Mucosa of rectum (tissue), 2 donors: ENCODE results near the gene SRGAP1.

Source experiments
- H3K27ac ChIP-seq, 2 donors: one replicate each; pipeline ENCODE4 v1.7.0; 2013; ENCODE audit warnings: inconsistent platforms in 2 of 2, low read depth in 2 of 2, low read length in 2 of 2
- H3K27me3 ChIP-seq, 2 donors: one replicate each; pipeline ENCODE4 v1.7.0; 2013; ENCODE audit warnings: low read length in 2 of 2; ENCODE audit not compliant: control insufficient read depth in 2 of 2, insufficient read depth in 2 of 2
- H3K36me3 ChIP-seq, 2 donors: one replicate each; pipeline ENCODE4 v1.7.0; 2013; ENCODE audit warnings: low read length in 2 of 2; ENCODE audit not compliant: control insufficient read depth in 2 of 2, insufficient read depth in 2 of 2
- H3K4me1 ChIP-seq, 2 donors: one replicate each; pipeline ENCODE4 v1.7.0; 2013; ENCODE audit warnings: low read length in 2 of 2, mild to moderate bottlenecking in 1 of 2; ENCODE audit not compliant: control insufficient read depth in 2 of 2, insufficient read depth in 2 of 2
- H3K4me3 ChIP-seq, 2 donors: one replicate each; pipeline ENCODE4 v1.7.0; 2013; ENCODE audit warnings: low read length in 2 of 2
- H3K9ac ChIP-seq, 2 donors: one replicate each; pipeline ENCODE4 v1.7.0; 2013; ENCODE audit warnings: low read length in 2 of 2, low read depth in 1 of 2, mild to moderate bottlenecking in 1 of 2
- H3K9me3 ChIP-seq, 2 donors: one replicate each; pipeline ENCODE4 v1.7.0; 2013; ENCODE audit warnings: low read length in 2 of 2; ENCODE audit not compliant: control insufficient read depth in 2 of 2
- donor health status: healthy.
- donor health status: Normal muscosa, but diverticular disease.

SRGAP1 gene

DNA sequence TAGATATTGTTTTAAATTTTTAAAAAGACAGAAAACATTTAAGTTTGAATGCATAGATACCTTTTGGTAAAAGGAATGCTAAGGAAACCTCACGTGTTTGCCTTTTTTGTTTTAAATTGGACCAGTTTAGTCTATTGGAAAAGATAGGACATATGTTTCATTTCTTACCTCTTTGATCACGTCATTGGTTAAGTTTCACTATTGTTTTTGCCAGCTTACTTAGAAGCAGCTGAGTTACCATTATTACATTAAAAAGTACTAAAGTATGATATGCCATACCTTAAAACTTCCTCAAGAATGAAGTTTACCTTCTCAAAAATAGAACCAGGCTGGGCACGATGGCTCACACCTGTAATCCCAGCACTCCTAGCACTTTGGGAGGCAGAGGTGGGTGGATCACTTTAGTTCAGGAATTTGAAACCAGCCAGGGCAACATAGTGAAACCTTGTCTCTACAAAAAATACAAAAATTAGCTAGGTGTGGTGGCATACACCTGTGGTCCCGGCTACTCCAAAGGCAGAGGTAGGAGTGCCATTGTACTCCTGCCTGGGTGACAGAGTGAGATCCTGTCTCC lies 54.4 kb downstream of the SRGAP1 start:
- H3K27ac ChIP-seq, result no peak overlapping the region
- H3K4me1 ChIP-seq, result peaks cover 0 to 10% of the 10 kb centered on the region in 2 donors
- H3K27me3 ChIP-seq, result no peaks in the 10 kb centered on the region
- H3K9ac ChIP-seq, result no peak overlapping the region
- no peaks in the 10 kb centered on the region for H3K9me3 ChIP-seq
- no peak overlapping the region for H3K4me3 ChIP-seq
- H3K36me3 ChIP-seq, result no peaks in the 10 kb centered on the region

GRCh38 chr12:63899396-63899795 lies 54.9 kb downstream of the SRGAP1 start:
- Histone ChIP-seq H3K4me3 (no peak overlapping the region), H3K9me3 (no peaks in the 10 kb centered on the region), H3K36me3 (no peaks in the 10 kb centered on the region), H3K27ac (no peak overlapping the region), H3K27me3 (no peaks in the 10 kb centered on the region), H3K9ac (no peak overlapping the region), H3K4me1 (peaks cover 0 to 10% of the 10 kb centered on the region in 2 donors)

GRCh38 chr12:63900922-63901793 lies 56.7 kb downstream of the SRGAP1 start:
- H3K27me3 ChIP-seq, result no peaks in the 10 kb centered on the region
- H3K4me1 ChIP-seq, result peaks cover 0 to 10% of the 10 kb centered on the region in 2 donors
- H3K36me3 ChIP-seq, result no peaks in the 10 kb centered on the region
- no peaks in the 10 kb centered on the region for H3K9me3 ChIP-seq
- no peak overlapping the region for H3K9ac ChIP-seq
- H3K4me3 ChIP-seq, result no peak overlapping the region
- H3K27ac ChIP-seq, result no peak overlapping the region

DNA sequence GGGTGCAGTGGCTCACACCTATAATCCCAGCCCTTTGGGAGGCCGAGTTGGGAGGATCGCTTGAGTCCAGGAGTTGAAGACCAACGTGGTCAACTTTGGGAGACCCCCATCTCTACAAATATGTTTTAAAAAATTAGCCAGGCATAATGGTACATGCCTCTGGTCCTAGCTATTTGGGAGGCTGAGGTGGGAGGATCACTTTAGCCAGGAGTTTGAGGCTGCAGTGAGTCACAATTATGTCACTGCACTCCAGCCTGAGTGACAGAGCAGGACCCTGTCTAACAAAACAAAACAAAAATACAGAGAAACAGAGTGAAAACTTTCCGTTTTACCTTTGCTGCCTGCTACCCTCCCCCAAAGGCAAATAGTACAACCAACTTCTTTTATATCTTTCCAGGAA lies 60.2 kb downstream of the SRGAP1 start:
- Histone ChIP-seq H3K4me1 (peaks cover 0 to 10% of the 10 kb centered on the region in 2 donors), H3K9ac (no peak overlapping the region), H3K27me3 (no peaks in the 10 kb centered on the region), H3K36me3 (no peaks in the 10 kb centered on the region), H3K4me3 (no peak overlapping the region), H3K9me3 (no peaks in the 10 kb centered on the region), H3K27ac (no peak overlapping the region)

DNA sequence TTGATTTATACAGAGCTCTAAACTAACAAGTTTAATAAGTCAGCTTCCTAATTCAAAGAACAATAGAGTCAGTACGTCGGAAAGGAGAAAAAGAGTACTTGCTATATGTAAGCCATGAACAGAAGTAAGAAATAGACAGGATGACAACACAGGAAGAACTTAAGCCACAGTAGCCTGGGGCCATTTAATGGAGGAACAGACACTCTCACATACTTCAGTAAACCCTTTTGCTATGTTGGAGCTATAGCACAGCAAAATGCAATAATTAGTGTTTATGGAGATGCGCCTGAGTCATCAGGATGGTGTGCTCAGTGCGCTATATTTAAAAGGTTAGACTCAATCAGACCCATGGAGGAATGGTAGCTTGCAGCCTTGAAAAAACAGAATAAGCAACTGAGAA lies 61.0 kb downstream of the SRGAP1 start:
- Histone ChIP-seq H3K4me3 (no peak overlapping the region), H3K36me3 (no peaks in the 10 kb centered on the region), H3K9me3 (no peaks in the 10 kb centered on the region), H3K27me3 (no peaks in the 10 kb centered on the region), H3K9ac (no peak overlapping the region), H3K27ac (no peak overlapping the region), H3K4me1 (peaks cover 0 to 8% of the 10 kb centered on the region in 2 donors)

DNA sequence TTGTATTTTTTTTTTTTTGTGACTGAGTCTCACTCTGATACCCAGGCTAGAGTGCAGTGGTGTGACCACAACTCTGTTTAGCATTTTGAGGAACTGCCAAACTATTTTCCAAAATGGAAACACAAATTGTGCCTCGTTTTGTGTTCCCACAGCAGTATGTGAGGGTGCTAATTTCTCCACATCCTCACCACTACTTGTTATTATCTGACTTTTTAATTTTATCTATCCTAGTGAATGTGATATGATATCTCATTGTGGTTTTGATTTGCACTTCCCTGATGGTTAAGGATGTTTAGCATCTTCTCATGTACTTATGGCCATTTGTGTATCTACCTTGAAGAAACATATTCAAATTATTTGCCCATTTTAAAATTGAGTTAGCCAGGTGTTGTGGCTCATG lies 62.4 kb downstream of the SRGAP1 start:
- H3K9me3 ChIP-seq, result no peaks in the 10 kb centered on the region
- no peak overlapping the region for H3K9ac ChIP-seq
- no peak overlapping the region for H3K4me3 ChIP-seq
- no peaks in the 10 kb centered on the region for H3K27me3 ChIP-seq
- no peak overlapping the region for H3K27ac ChIP-seq
- H3K4me1 ChIP-seq, result no peaks in the 10 kb centered on the region
- H3K36me3 ChIP-seq, result no peaks in the 10 kb centered on the region

DNA sequence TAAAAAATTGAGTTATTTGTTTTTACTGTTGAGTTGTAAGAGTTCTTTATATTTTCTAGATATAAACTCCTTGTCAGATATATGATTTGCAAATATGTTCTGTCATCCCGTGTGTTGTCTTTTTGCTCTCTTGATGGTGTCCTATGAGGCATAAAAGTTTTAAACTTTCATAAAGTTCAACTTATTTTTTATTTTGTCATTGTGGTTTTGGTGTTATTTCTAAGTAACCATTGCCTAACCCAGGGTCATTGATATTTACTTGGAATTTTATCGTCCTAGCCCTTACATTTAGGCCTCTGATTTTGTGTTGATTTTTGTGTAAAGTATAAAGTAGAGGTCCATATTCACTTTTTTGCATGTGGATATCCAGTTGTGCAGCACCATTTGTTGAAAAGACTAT lies 63.1 kb downstream of the SRGAP1 start:
- H3K27me3 ChIP-seq, result no peaks in the 10 kb centered on the region
- no peak overlapping the region for H3K27ac ChIP-seq
- no peak overlapping the region for H3K9ac ChIP-seq
- H3K4me1 ChIP-seq, result no peaks in the 10 kb centered on the region
- no peaks in the 10 kb centered on the region for H3K9me3 ChIP-seq
- H3K4me3 ChIP-seq, result no peak overlapping the region
- no peaks in the 10 kb centered on the region for H3K36me3 ChIP-seq

- Histone ChIP-seq H3K9me3 (no peaks in the 10 kb centered on the region), H3K27me3 (no peaks in the 10 kb centered on the region)
Measured at GRCh38 chr12:63909746-63910145, 65.2 kb downstream of the SRGAP1 start.

GRCh38 chr12:63911341-63911740 lies 66.8 kb downstream of the SRGAP1 start:
- no peaks in the 10 kb centered on the region for H3K9me3 ChIP-seq
- peaks cover 2 to 5% of the 10 kb centered on the region in 2 donors for H3K4me1 ChIP-seq
- H3K36me3 ChIP-seq, result no peaks in the 10 kb centered on the region
- H3K9ac ChIP-seq, result no peak overlapping the region
- H3K27me3 ChIP-seq, result no peaks in the 10 kb centered on the region
- H3K4me3 ChIP-seq, result no peak overlapping the region
- H3K27ac ChIP-seq, result no peak overlapping the region

More at GRCh38 chr12:63909746-63910145, 65.2 kb downstream of the SRGAP1 start:
- Histone ChIP-seq H3K4me3 (no peak overlapping the region), H3K27ac (no peak overlapping the region), H3K4me1 (peaks cover 2 to 5% of the 10 kb centered on the region in 2 donors), H3K9ac (no peak overlapping the region), H3K36me3 (no peaks in the 10 kb centered on the region)

- Histone ChIP-seq H3K9ac (no peak overlapping the region), H3K27me3 (no peaks in the 10 kb centered on the region), H3K27ac (no peak overlapping the region), H3K4me3 (no peak overlapping the region), H3K4me1 (peaks cover 9 to 17% of the 10 kb centered on the region in 2 donors), H3K36me3 (no peaks in the 10 kb centered on the region), H3K9me3 (no peaks in the 10 kb centered on the region)
Measured at GRCh38 chr12:63912651-63913050, 68.2 kb downstream of the SRGAP1 start.
